IPS DF 4.7 (cell line): Measurements from ENCODE around the gene ZIK1.

Experiments
- DNase-seq: peaks from one replicate; pipeline ENCODE4 v3.0.0-alpha.2; 2013; ENCODE audit warnings: low spot score; ENCODE audit errors: extremely low read depth

ZIK1 gene

DNA sequence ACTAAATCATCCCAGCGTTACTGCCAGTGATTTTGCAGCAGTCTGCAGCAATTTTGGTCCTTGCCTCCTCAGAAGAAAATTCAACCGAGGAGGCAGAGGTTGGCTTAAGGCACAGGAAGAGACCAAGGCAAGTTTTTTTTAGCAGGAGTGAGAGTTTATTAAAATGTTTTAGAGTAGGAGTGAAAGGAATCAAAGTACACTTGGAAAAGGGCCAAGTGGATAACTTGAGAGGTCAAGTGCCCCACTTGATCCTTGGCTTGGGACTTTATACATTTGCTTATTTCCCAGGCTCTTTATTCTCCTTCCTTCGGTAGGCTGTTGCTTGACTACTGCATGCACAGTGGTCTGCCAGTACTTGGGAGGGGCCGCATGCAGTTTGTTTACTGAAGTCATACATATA lies 27.2 kb downstream of the ZIK1 start:
- no peak for DNase-seq

DNA sequence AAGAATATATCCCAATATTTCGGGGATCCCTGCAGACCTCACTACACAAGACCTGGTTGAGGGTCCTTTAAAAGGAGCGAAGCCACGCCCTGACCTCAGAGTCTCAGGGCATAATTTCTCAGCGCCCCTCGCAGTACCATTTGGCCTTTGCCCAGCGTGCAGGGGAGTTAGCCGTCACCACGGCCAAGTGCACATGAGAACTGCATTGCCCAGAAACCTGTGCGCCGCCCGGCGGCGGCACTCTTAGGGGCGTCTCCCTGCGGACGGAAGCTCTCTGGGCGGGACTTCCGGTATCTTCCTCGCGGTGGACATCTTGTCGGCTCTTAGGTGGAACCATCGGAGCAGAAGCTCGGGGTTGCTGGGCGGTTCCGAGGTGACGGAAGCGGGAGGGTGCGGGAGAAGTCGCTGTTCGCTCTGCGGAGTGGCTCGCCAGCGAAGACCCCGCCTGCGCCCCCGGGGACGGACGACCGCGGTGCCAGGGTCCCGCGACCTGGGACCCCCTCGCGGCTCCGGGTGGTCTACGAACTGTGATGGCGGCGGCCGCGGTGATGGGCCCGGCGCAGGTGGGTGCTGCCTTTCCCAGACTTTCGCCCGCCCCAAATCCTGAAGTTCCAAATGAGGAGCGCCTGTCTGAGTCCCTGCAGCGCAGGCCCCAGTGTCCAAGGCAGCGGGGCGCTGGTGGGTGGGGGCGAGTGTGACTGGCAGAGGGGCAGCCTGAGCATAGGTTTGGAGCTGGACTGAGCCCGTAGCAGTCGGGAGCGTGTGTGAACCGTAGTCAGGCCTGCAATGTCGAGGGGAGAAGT lies 30.2 kb downstream of the ZIK1 start, which contains the start of gene ZNF134:
Gene ZNF134 (plus strand): TSS at position 302 of the 803 bp plus-strand sequence. CDS start 5,227 bp downstream, outside the sequence.
- DNase-seq, result peak; percentile 46

DNA sequence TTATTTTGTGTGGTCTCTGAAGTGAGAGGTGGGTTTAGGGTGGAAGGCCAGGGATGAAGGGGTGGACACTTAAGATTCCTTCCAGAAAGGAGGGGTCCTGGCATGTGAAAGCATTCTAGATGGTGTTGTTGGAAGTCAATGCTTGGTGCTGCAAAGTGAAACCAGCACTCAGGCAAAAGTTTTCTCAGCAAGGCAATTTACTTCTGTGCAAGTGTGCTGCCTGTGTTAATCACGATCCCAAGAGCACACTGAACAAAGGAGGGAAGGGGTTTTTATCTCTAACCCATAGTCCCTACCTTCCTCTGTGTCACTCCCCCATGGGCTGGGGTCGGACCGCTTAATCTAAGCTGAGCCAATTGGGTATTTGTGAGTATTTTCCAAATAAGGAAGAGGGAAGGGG lies 31.4 kb downstream of the ZIK1 start:
- DNase-seq, result no peak

DNA sequence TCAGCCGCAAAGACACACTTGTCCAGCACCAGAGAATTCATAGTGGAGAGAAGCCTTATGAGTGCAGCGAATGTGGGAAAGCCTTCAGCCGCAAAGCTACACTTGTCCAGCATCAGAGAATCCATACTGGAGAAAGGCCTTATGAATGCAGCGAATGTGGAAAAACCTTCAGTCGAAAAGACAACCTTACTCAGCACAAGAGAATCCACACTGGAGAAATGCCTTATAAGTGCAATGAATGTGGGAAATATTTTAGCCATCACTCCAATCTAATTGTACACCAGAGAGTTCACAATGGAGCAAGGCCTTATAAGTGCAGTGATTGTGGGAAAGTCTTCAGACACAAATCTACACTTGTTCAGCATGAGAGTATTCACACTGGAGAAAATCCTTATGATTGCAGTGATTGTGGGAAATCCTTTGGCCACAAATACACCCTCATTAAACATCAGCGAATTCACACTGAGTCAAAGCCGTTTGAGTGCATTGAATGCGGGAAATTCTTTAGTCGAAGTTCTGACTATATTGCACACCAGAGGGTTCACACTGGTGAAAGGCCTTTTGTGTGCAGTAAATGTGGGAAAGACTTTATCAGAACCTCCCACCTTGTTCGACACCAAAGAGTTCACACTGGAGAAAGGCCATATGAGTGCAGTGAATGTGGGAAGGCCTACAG lies 36.9 kb downstream of the ZIK1 start:
- no peak for DNase-seq

DNA sequence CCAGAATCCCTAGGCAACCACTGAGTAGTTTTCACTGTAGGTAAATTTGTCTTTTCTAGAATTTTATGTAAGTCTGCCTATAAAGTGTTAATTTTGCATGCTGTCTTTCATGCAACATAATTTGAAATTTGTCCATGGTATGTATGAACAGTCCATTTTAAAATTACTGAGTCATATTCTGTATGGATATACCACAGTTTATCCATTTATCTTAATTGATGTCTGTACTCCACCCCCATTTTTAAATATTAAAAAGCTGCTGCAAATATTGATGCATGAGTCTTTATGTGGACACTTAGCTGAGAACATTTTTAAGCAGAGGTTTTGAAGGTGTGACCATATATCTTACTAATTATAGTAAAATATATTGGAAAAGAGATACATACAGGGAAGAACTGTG lies 39.1 kb downstream of the ZIK1 start:
- DNase-seq, result no peak

DNA sequence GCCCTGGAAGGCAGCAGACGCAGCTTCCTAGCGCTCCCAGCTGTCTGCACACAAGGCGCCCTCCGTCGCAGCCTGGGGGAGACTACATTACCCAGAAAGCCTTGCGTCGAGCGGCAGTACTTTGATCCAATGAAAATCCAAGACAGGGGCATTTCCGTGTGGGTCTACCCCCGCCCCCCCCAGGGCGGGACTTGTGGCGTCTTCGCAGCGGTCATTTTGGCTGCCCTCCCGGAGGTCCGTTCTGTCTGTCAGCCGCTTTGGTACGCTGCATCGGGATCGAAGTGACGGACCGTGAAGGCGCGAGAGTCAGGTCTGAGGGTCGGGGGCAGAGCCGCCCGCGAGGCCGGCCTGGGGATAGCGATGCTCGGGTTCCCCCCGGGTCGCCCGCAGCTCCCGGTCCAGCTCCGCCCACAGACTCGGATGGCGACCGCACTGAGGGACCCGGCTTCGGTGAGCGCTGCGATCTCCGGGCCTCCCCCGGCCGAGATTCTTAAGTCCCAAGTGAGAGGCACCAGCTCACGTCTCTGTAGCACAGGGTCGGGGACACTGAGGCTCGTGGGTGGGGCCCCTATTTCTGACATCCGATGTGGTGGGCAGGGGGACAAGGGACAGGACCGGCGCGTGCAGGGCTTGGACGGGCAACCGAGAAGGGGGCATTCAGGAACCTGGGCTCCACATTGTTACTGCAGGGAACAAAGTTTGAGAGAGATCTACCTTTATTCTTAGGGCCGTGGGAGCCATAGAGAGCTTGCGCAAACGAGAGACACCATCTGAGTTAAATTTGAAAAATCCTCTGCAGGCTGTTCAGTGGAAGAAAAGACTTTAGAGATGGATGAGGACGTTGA lies 49.3 kb downstream of the ZIK1 start, which contains the start of gene ZNF211:
Gene ZNF211 (plus strand): TSS at position 182 of the 845 bp plus-strand sequence. CDS start 179 bp downstream, at position 361.
- DNase-seq, result peak; percentile 86

DNA sequence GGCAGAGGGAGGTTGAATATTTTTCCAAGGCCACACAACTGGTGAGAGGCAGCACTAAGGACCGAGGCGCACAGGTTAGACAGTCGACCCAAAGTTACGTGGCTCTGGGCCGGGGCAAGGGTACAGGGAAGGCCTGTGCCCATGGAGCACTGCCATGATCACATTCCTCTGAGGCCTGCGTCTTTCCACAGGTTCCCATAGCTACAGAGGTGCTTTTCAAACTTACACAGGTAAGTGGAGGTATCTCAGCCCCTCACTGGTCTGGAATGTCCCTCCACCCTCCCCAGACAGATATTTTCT lies 49.8 kb downstream of the ZIK1 start:
- no peak for DNase-seq

DNA sequence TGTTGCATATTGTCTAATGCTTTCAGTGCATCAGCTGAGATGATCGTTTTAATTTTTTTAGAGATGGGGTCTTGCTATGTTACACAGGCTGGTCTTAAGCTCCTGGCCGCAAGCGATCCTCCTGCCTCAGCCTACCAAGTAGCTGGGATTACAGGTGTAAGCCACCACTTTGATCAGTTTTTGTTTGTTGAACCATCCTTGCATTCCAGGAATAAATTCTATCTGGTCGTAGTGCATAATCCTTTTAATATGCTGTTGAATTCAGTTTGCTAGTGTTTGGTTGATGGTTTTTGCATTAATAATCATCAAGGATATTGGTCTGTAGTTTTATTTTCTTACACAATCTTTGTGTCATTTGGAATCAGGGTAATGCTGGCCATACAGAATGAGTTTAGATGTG lies 53.4 kb downstream of the ZIK1 start:
- DNase-seq, result no peak

DNA sequence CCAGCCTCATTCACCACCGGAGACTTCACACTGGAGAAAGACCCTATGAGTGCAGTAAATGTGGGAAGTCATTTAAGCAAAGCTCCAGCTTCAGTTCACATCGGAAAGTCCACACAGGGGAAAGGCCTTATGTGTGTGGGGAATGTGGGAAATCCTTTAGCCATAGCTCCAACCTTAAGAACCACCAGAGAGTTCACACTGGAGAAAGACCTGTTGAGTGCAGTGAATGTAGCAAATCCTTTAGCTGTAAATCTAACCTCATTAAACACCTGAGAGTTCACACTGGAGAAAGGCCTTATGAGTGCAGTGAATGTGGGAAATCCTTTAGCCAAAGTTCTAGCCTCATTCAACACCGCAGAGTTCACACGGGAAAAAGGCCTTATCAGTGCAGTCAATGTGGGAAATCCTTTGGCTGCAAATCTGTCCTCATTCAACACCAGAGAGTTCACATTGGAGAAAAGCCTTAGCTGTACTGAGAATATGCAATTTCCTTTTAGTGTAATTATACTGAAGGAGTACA lies 57.8 kb downstream of the ZIK1 start:
- DNase-seq, result no peak

DNA sequence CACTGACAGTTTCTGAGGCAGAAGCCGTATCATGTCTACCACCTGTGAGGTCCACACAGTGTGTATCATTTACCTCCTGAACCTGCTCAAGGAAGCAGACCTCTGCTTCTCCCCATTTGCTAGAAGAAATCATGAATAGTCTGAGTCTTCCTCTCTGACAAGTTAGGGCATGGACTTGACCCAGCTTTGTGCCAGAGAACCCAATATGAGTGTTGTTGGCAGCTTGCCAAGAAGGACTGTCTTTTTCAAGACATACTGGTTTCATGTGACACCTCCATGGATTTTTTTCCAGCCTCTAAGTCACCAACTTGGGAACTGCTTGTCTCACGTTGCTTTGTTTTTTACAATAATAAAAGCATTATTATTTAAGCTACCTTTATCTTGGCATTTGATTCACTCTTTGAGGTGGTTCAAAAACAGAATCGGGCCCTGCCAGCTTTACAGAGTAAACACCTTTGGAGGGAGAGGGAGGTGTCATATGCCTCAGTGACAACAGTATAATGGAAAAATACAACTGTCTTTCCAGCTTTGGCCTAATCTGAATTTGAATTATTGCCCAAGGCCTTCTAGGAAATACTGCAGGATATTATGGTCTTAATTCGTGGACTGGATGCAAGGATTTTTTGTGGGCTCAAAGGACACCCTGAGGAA lies 58.6 kb downstream of the ZIK1 start:
- DNase-seq, result no peak
